CD14-positive monocyte (primary cell): ENCODE measurements around the gene CUX1. TPM values are rescaled to one million over a fixed set of nuclear protein-coding genes. Genes with fewer than 3 reads are reported as not detected.

Experiments
- DNase-seq, 3 donors: peaks; one replicate each; pipeline ENCODE4 v3.0.0-alpha.2; 2011 to 2022
- H2AFZ ChIP-seq: 2 replicates; pipeline ENCODE4 v1.6.0; 2012; ENCODE audit warnings: mild to moderate bottlenecking, low read depth, low read length, inconsistent platforms; ENCODE audit not compliant: insufficient read depth, poor library complexity, severe bottlenecking
- H3K27ac ChIP-seq, 2 donors: 1 replicate in 1 of 2; 2 replicates in 1 of 2; pipeline ENCODE4 v1.5.1; 2012 to 2013; ENCODE audit warnings: low read length in 2 of 2, control low read depth in 1 of 2, inconsistent platforms in 1 of 2, low read depth in 1 of 2, mild to moderate bottlenecking in 1 of 2
- H3K27me3 ChIP-seq, 2 donors: one replicate each; pipeline versions ENCODE4 v1.6.0 to v1.6.1; 2011 to 2013; ENCODE audit warnings: low read length in 2 of 2; ENCODE audit not compliant: control insufficient read depth in 2 of 2, insufficient read depth in 2 of 2
- H3K36me3 ChIP-seq, 2 donors: replicated peaks in 1 of 2; 1 replicate in 1 of 2; 2 replicates in 1 of 2; pipeline versions ENCODE4 v1.5.1 to v1.6.1; 2012 to 2013; ENCODE audit warnings: low read length in 2 of 2, control low read depth in 1 of 2, inconsistent platforms in 1 of 2, mild to moderate bottlenecking in 1 of 2; ENCODE audit not compliant: insufficient read depth in 2 of 2, control insufficient read depth in 1 of 2
- H3K4me1 ChIP-seq, 2 donors: 1 replicate in 1 of 2; 2 replicates in 1 of 2; pipeline versions ENCODE4 v1.5.1 to v1.6.1; 2012 to 2013; ENCODE audit warnings: low read length in 2 of 2, control low read depth in 1 of 2, inconsistent platforms in 1 of 2, mild to moderate bottlenecking in 1 of 2, moderate library complexity in 1 of 2; ENCODE audit not compliant: insufficient read depth in 2 of 2, control insufficient read depth in 1 of 2
- H3K4me2 ChIP-seq: replicated peaks from 2 replicates; pipeline ENCODE3; 2012; ENCODE audit warnings: low read length, moderate library complexity, mild to moderate bottlenecking; ENCODE audit not compliant: poor library complexity, severe bottlenecking; ENCODE audit errors: extremely low read depth
- H3K4me3 ChIP-seq, 3 experiments: fragments of 200-600 bp in 1 of 3; sonication (generic) in 1 of 3; replicated peaks in 1 of 3; 1 replicate in 2 of 3; 2 replicates in 1 of 3; pipeline ENCODE4 v1.5.1; 2011 to 2013; ENCODE audit warnings: low read length in 3 of 3, mild to moderate bottlenecking in 3 of 3, control low read depth in 2 of 3, low read depth in 2 of 3, inconsistent platforms in 1 of 3, moderate library complexity in 1 of 3
- H3K79me2 ChIP-seq: 2 replicates; pipeline ENCODE4 v1.6.0; 2012; ENCODE audit warnings: mild to moderate bottlenecking, control low read depth, inconsistent platforms, low read length, moderate library complexity; ENCODE audit not compliant: insufficient read depth
- H3K9ac ChIP-seq: 2 replicates; pipeline ENCODE4 v1.6.0; 2017; ENCODE audit warnings: low read length, mild to moderate bottlenecking; ENCODE audit not compliant: insufficient read depth, poor library complexity, severe bottlenecking
- H3K9me3 ChIP-seq, 2 donors: replicated peaks in 1 of 2; 1 replicate in 1 of 2; 2 replicates in 1 of 2; pipeline versions ENCODE4 v1.5.1 to v1.6.1; 2012 to 2013; ENCODE audit warnings: low read length in 2 of 2, control low read depth in 1 of 2; ENCODE audit not compliant: control insufficient read depth in 1 of 2, insufficient read depth in 1 of 2
- H4K20me1 ChIP-seq: 2 replicates; pipeline ENCODE4 v1.6.0; 2012; ENCODE audit warnings: mild to moderate bottlenecking, low read length, control low read depth, moderate library complexity; ENCODE audit not compliant: insufficient read depth
- H3K27ac Mint-ChIP-seq, 7 donors: one replicate each; pipeline ENCODE4 v1.8.0; 2020; ENCODE audit warnings: mild to moderate bottlenecking in 7 of 7, mixed read lengths in 7 of 7, moderate library complexity in 6 of 7, inconsistent platforms in 2 of 7
- H3K27me3 Mint-ChIP-seq, 3 donors: one replicate each; pipeline ENCODE4 v1.8.0; 2021 to 2022; ENCODE audit warnings: low read depth in 3 of 3, mild to moderate bottlenecking in 3 of 3, mixed read lengths in 3 of 3, moderate library complexity in 3 of 3, inconsistent platforms in 1 of 3
- H3K36me3 Mint-ChIP-seq, 2 donors: one replicate each; pipeline ENCODE4 v1.8.0; 2020; ENCODE audit warnings: mixed read lengths in 2 of 2, inconsistent platforms in 1 of 2, mild to moderate bottlenecking in 1 of 2
- H3K4me1 Mint-ChIP-seq: one replicate; pipeline ENCODE4 v1.8.0; 2020; ENCODE audit warnings: mild to moderate bottlenecking, mixed read lengths
- H3K4me3 Mint-ChIP-seq, 2 donors: one replicate each; pipeline ENCODE4 v1.8.0; 2020; ENCODE audit warnings: mild to moderate bottlenecking in 2 of 2, mixed read lengths in 2 of 2, moderate library complexity in 1 of 2
- H3K9me3 Mint-ChIP-seq, 7 donors: one replicate each; pipeline ENCODE4 v1.8.0; 2020 to 2022; ENCODE audit warnings: mixed read lengths in 7 of 7, mild to moderate bottlenecking in 6 of 7, moderate library complexity in 6 of 7, inconsistent platforms in 2 of 7
- WGBS: methylation state at CpG from one replicate; pipeline ENCODE4 v1.1.5; 2013; ENCODE audit warnings: missing lambda C conversion rate; ENCODE audit not compliant: insufficient coverage; 5-methylcytosine and 5-hydroxymethylcytosine counted together
- intact Hi-C, 2 donors: fragments of 100-400 bp; cut with micrococcal nuclease; formaldehyde crosslinking; loops; one replicate each; pipeline versions ENCODE4 v1.15.0 to v1.15.1; 2023
- polyA plus RNA-seq, 3 donors: library from polyadenylated mRNA; depleted of rRNA in 1 of 3; unstranded in 2 of 3; stranded (reverse) in 1 of 3; fragments of 300-500 nt in 2 of 3; fragments of >200 nt in 1 of 3; fragmentation: Illumina TruSeq in 2 of 3; gene quantifications; 1 replicate in 2 of 3; 2 replicates in 1 of 3; pipeline ENCODE4 v1.2.3, GENCODE V29; 2012 to 2021
- TF ChIP-seq, protein P1 (sequence below): fragments of 200-600 bp; IDR thresholded peaks from one replicate; pipeline ENCODE4 v1.8.0; 2022; ENCODE audit warnings: antibody characterized with exemption, mild to moderate bottlenecking

The CUX1 gene
- polyA plus RNA-seq, 3 donors: 17.6 to 38.0 (median 28.0) TPM

DNA sequence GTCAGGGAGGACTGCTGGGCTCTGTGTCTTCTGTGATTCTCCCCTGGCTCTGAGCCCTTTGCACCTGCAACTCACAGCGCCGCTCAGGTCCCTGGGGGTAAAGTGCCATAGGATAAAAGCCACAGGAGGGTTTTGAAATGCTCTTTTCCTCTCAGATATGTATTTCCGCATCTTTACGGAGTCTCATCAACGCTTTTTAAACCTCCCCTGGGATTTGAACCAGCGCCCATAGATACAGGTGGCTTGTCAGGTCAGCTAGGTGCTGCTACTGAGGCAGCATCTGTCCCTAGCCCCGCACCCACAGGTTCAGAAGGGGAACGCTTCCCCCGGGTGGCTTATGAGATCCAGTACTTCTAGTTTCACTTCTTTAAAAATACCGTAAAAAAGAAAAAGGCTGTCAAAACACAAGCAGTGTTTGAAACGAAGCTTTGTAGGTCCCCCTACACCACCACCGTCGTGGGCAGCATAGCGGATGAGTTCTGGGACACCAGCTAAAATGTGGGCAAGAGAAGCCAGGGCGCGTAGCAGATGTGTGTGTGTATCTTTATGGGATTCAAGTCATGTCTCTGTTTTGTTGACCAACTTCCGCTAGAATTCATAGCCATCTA is 173.5 kb downstream of the CUX1 start:
- Mint-ChIP-seq H3K36me3 (peaks cover 11 to 35% of the 10 kb centered on the region in 2 donors), H3K4me1 (peaks cover 23% of the 10 kb centered on the region), H3K27ac (peak overlapping the region; percentile 75 to 97 (median 91)), H3K4me3 (peak overlapping the region; percentile 81 to 90), H3K27me3 (peaks cover 0 to 2% (median 0%) of the 10 kb centered on the region in 3 donors), H3K9me3 (peaks cover 0 to 4% (median 0%) of the 10 kb centered on the region in 7 donors)
- H3K27me3 ChIP-seq: no peaks in the 10 kb centered on the region
- H3K36me3 ChIP-seq: peaks cover 4 to 28% of the 10 kb centered on the region in 2 donors
- intact Hi-C loops: no loop called here
- H3K79me2 ChIP-seq: peaks cover 87% of the 10 kb centered on the region
- 53% methylated on average over 3 of the region's 17 CpGs for WGBS
- H3K4me3 ChIP-seq: peak overlapping the region; percentile 24 to 59 (median 30)
- peak overlapping the region; percentile 55 for H3K9ac ChIP-seq
- DNase-seq: peak; percentile 18 to 57 (median 55)
- H3K4me1 ChIP-seq: peaks cover 12 to 22% of the 10 kb centered on the region in 2 donors
- H3K27ac ChIP-seq: peak overlapping the region; percentile 47 to 64
- H3K9me3 ChIP-seq: no peaks in the 10 kb centered on the region
- H2AFZ ChIP-seq: peak overlapping the region; percentile 57
- H4K20me1 ChIP-seq: peaks cover 98% of the 10 kb centered on the region
- TF ChIP-seq, protein P1, sequence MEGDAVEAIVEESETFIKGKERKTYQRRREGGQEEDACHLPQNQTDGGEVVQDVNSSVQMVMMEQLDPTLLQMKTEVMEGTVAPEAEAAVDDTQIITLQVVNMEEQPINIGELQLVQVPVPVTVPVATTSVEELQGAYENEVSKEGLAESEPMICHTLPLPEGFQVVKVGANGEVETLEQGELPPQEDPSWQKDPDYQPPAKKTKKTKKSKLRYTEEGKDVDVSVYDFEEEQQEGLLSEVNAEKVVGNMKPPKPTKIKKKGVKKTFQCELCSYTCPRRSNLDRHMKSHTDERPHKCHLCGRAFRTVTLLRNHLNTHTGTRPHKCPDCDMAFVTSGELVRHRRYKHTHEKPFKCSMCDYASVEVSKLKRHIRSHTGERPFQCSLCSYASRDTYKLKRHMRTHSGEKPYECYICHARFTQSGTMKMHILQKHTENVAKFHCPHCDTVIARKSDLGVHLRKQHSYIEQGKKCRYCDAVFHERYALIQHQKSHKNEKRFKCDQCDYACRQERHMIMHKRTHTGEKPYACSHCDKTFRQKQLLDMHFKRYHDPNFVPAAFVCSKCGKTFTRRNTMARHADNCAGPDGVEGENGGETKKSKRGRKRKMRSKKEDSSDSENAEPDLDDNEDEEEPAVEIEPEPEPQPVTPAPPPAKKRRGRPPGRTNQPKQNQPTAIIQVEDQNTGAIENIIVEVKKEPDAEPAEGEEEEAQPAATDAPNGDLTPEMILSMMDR: no peak
- H3K4me2 ChIP-seq: peak overlapping the region; percentile 55

DNA sequence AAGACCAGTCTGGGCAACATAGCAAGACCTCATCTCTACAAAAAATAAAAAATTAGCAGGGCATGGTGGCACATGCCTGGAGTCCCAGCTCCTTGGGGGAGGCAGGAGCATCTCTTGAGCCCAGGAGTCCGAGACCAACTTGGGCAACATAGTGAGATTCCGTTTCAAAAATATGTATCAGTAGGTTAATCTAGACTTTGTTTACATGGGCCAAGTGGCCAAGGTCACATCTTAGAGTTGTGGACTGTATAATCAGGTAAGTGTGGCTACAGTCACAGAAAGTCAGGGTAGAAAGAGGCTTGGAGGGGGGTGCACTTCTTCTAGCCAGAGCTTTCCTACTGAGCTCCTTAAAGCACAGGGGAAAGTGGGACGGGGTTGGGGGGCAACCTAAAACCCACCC is 174.4 kb downstream of the CUX1 start:
- H3K27ac Mint-ChIP-seq: peak overlapping the region in 3 of 7 donors; percentile 75 to 97 (median 95)
- H3K4me3 ChIP-seq: no peak overlapping the region
- H3K9me3 ChIP-seq: no peaks in the 10 kb centered on the region
- no peaks in the 10 kb centered on the region for H3K27me3 ChIP-seq
- no peak overlapping the region for H2AFZ ChIP-seq
- intact Hi-C loops: no loop called here
- H3K36me3 Mint-ChIP-seq: peaks cover 13 to 40% of the 10 kb centered on the region in 2 donors
- DNase-seq: no peak
- peaks cover 0 to 4% (median 0%) of the 10 kb centered on the region in 7 donors for H3K9me3 Mint-ChIP-seq
- H3K4me1 ChIP-seq: peaks cover 12 to 22% of the 10 kb centered on the region in 2 donors
- H3K4me2 ChIP-seq: no peak overlapping the region
- 90% methylated on average over 2 of the region's 3 CpGs for WGBS
- peak overlapping the region in 1 of 2 donors; percentile 36 for H3K27ac ChIP-seq
- no peak overlapping the region for H3K4me3 Mint-ChIP-seq
- H3K36me3 ChIP-seq: peaks cover 4 to 21% of the 10 kb centered on the region in 2 donors
- H3K27me3 Mint-ChIP-seq: peaks cover 0 to 2% (median 0%) of the 10 kb centered on the region in 3 donors
- H3K79me2 ChIP-seq: peaks cover 81% of the 10 kb centered on the region
- TF ChIP-seq, protein P1: no peak
- peaks cover 31% of the 10 kb centered on the region for H3K4me1 Mint-ChIP-seq
- peaks cover 98% of the 10 kb centered on the region for H4K20me1 ChIP-seq
- H3K9ac ChIP-seq: no peak overlapping the region
